HepG2 (cell line): Measurements from ENCODE around the gene UTP4. TPM values are rescaled to one million over a fixed set of nuclear protein-coding genes. Genes with fewer than 3 reads are reported as not detected.

Experiments
- ATAC-seq: fragments of 200-7000 bp; cut with Tn5 transposase; 3 replicates; pipeline ENCODE4 v1.9.1; 2020; ENCODE audit warnings: mild to moderate bottlenecking, moderate library complexity
- BruUV-seq: library from RNA; stranded (reverse); fragments of 400-500 nt; replicated peaks from 2 replicates; lab custom pipeline; 2021; lab: Mats Ljungman, UMichigan
- CTCF ChIA-PET: fragments of 300-600 bp; formaldehyde crosslinking; extraction: SDS; loops from one replicate; lab custom pipeline; 2021; ENCODE audit warnings: low total read pairs, inconsistent platforms, low intra/inter-chr PET ratio; lab: Yijun Ruan, JAX
- POLR2A ChIA-PET: fragments of 350-600 bp; sonication (Branson Sonifier 250); formaldehyde crosslinking; loops from one replicate; lab custom pipeline; 2020; ENCODE audit warnings: antibody characterized with exemption, inconsistent platforms; lab: Yijun Ruan, JAX
- DNase-seq: peaks from one replicate; pipeline ENCODE4 v3.0.0-alpha.2; 2015; ENCODE audit warnings: low spot score
- FAIRE-seq: peaks from 3 replicates; lab custom pipeline; 2011; peaks lifted over from hg19 to GRCh38; lab: Jason Lieb, UNC
- H2AFZ ChIP-seq: one replicate; pipeline ENCODE4 v1.6.1; 2011; ENCODE audit warnings: low read length, inconsistent platforms
- H3K27ac ChIP-seq: fragments of 300-600 bp; 3 replicates; pipeline ENCODE4 v1.8.0; 2011; ENCODE audit warnings: mixed run types, mild to moderate bottlenecking, mixed read lengths, low read length, inconsistent platforms; ENCODE audit not compliant: insufficient read depth; ENCODE audit errors: extremely low read length
- H3K27me3 ChIP-seq, 2 experiments: fragments of 200-600 bp in 1 of 2; 2 replicates in 1 of 2; 3 replicates in 1 of 2; pipeline versions ENCODE4 v1.6.0 to v1.8.0; 2011; ENCODE audit warnings: low read length in 2 of 2, mild to moderate bottlenecking in 2 of 2, moderate library complexity in 2 of 2, inconsistent platforms in 1 of 2; ENCODE audit not compliant: insufficient read depth in 2 of 2, control insufficient read depth in 1 of 2
- H3K36me3 ChIP-seq, 2 experiments: fragments of 200-600 bp in 1 of 2; replicated peaks in 1 of 2; 2 replicates in 1 of 2; 3 replicates in 1 of 2; pipeline versions ENCODE4 v1.5.1 to v1.8.0; 2011; ENCODE audit warnings: low read length in 2 of 2, inconsistent platforms in 1 of 2; ENCODE audit not compliant: insufficient read depth in 2 of 2, control insufficient read depth in 1 of 2
- H3K4me1 ChIP-seq: 2 replicates; pipeline ENCODE4 v1.5.1; 2012; ENCODE audit warnings: low read length, inconsistent platforms; ENCODE audit not compliant: insufficient read depth
- H3K4me2 ChIP-seq: 2 replicates; pipeline ENCODE4 v1.6.0; 2011; ENCODE audit warnings: low read depth, low read length, inconsistent platforms
- H3K4me3 ChIP-seq, 3 experiments: fragments of 200-600 bp in 1 of 3; sonication (generic), shearing (Covaris generic) in 1 of 3; replicated peaks in 1 of 3; 2 replicates each; pipeline ENCODE4 v1.5.1; 2011 to 2016; ENCODE audit warnings: low read length in 3 of 3, inconsistent platforms in 2 of 3, low read depth in 2 of 3, mild to moderate bottlenecking in 2 of 3, control low read depth in 1 of 3, mixed read lengths in 1 of 3; ENCODE audit not compliant: insufficient read depth in 1 of 3
- H3K79me2 ChIP-seq: one replicate; pipeline ENCODE4 v1.6.1; 2011; ENCODE audit warnings: low read length, inconsistent platforms; ENCODE audit not compliant: insufficient read depth
- H3K9ac ChIP-seq: 2 replicates; pipeline ENCODE4 v1.6.0; 2011; ENCODE audit warnings: mild to moderate bottlenecking, low read depth, low read length, inconsistent platforms; ENCODE audit not compliant: insufficient read depth
- H3K9me3 ChIP-seq: 2 replicates; pipeline ENCODE4 v1.5.1; 2012; ENCODE audit warnings: mild to moderate bottlenecking, low read length
- H4K20me1 ChIP-seq: 2 replicates; pipeline ENCODE4 v1.6.0; 2011; ENCODE audit warnings: inconsistent platforms, mild to moderate bottlenecking, low read length, moderate library complexity; ENCODE audit not compliant: insufficient read depth
- RELA ChIP-seq: sonication (generic); formaldehyde crosslinking; IDR thresholded peaks from 2 replicates; pipeline ENCODE4 v1.4.0; 2020; ENCODE audit warnings: missing genetic modification reagents
- RFX5 ChIP-seq: IDR thresholded peaks from 2 replicates; pipeline ENCODE4 v1.6.1; 2011; ENCODE audit warnings: low read depth, low read length, improper control_type of control experiment
- ZNF720 ChIP-seq: sonication (generic); formaldehyde crosslinking; IDR thresholded peaks from 2 replicates; pipeline ENCODE4 v1.4.0; 2020; ENCODE audit warnings: missing genetic modification reagents
- WGBS: methylation state at CpG from one replicate; pipeline ENCODE4 v1.1.6; 2017; ENCODE audit warnings: low lambda C conversion rate; 5-methylcytosine and 5-hydroxymethylcytosine counted together
- in situ Hi-C: cut with HindIII; loops from 2 replicates; pipeline ENCODE4 v1.10.0; 2017; ENCODE audit warnings: low pct_unique_long_range_greater_than_20kb; ENCODE audit not compliant: extremely low pct_ligation_motif_present
- intact Hi-C: fragments of 100-400 bp; cut with micrococcal nuclease; formaldehyde crosslinking; loops from one replicate; pipeline ENCODE4 v1.10.0; 2022; ENCODE audit not compliant: unreplicated experiment
- polyA plus RNA-seq, 8 experiments: library from polyadenylated mRNA; depleted of rRNA in 3 of 8; stranded (reverse) in 7 of 8; unstranded in 1 of 8; fragments of >200 nt; fragmentation: Illumina TruSeq in 4 of 8; extraction: Trizol in 4 of 8; gene quantifications; 2 replicates each; pipeline versions ENCODE4 v1.2.1 to v1.2.3, GENCODE V29; 2011 to 2016; ENCODE audit warnings: low read depth in 4 of 8, missing spikeins in 1 of 8, mixed read lengths in 1 of 8; ENCODE audit not compliant: insufficient read depth in 1 of 8
- total RNA-seq, 5 experiments: library from RNA; depleted of rRNA; stranded (reverse); fragments of >200 nt; fragmentation: Illumina TruSeq; extraction: Trizol; gene quantifications; 2 replicates each; pipeline ENCODE4 v1.2.3, GENCODE V29; 2016; ENCODE audit warnings: low read depth in 1 of 5
- TF ChIP-seq, protein P1 (sequence below): sonication (generic); formaldehyde crosslinking; IDR thresholded peaks from 2 replicates; pipeline ENCODE4 v1.4.0; 2020; ENCODE audit warnings: mild to moderate bottlenecking, missing genetic modification reagents, borderline replicate concordance
- TF ChIP-seq, protein P2 (sequence below): sonication (generic); formaldehyde crosslinking; IDR thresholded peaks from 2 replicates; pipeline ENCODE4 v1.5.0; 2020; ENCODE audit warnings: missing genetic modification reagents, mild to moderate bottlenecking, borderline replicate concordance

UTP4 gene
- total and polyA plus RNA-seq, 2 of the 13 experiments (the other 11 are each of a cell fraction or from before 2014, with no cell fraction given): 30.0 to 85.8 TPM

DNA sequence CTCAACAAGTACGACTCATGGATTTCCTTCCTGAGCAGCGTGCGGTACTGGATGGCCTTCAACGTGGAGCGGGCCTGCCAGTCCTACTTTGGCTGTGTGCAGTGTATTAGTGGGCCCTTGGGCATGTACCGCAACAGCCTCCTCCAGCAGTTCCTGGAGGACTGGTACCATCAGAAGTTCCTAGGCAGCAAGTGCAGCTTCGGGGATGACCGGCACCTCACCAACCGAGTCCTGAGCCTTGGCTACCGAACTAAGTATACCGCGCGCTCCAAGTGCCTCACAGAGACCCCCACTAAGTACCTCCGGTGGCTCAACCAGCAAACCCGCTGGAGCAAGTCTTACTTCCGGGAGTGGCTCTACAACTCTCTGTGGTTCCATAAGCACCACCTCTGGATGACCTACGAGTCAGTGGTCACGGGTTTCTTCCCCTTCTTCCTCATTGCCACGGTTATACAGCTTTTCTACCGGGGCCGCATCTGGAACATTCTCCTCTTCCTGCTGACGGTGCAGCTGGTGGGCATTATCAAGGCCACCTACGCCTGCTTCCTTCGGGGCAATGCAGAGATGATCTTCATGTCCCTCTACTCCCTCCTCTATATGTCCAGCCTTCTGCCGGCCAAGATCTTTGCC is 18.0 kb upstream of the UTP4 start:
- Histone ChIP-seq H3K27me3 (no peaks in the 10 kb centered on the region), H3K27ac (no peak overlapping the region), H3K4me1 (0 out of 2 replicates have a peak, but pooled peaks cover 5% of the 10 kb centered on the region), H3K4me3 (no peak overlapping the region), H2AFZ (no peak overlapping the region)
- CTCF ChIA-PET: no interaction called here
- FAIRE-seq: no peak
- no peak for DNase-seq
- no peak for TF ChIP-seq RFX5
- TF ChIP-seq, protein P1, sequence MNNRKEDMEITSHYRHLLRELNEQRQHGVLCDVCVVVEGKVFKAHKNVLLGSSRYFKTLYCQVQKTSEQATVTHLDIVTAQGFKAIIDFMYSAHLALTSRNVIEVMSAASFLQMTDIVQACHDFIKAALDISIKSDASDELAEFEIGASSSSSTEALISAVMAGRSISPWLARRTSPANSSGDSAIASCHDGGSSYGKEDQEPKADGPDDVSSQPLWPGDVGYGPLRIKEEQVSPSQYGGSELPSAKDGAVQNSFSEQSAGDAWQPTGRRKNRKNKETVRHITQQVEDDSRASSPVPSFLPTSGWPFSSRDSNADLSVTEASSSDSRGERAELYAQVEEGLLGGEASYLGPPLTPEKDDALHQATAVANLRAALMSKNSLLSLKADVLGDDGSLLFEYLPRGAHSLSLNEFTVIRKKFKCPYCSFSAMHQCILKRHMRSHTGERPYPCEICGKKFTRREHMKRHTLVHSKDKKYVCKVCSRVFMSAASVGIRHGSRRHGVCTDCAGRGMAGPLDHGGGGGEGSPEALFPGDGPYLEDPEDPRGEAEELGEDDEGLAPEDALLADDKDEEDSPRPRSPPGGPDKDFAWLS (CRISPR knock-in tag): no peak
- no peak for TF ChIP-seq RELA (CRISPR knock-in tag)
- no peak for TF ChIP-seq ZNF720 (CRISPR knock-in tag)
- TF ChIP-seq, protein P2, sequence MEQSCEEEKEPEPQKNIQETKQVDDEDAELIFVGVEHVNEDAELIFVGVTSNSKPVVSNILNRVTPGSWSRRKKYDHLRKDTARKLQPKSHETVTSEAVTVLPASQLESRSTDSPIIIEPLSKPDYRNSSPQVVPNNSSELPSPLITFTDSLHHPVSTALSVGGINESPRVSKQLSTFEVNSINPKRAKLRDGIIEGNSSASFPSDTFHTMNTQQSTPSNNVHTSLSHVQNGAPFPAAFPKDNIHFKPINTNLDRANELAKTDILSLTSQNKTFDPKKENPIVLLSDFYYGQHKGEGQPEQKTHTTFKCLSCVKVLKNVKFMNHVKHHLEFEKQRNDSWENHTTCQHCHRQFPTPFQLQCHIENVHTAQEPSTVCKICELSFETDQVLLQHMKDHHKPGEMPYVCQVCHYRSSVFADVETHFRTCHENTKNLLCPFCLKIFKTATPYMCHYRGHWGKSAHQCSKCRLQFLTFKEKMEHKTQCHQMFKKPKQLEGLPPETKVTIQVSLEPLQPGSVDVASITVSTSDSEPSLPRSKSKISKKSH (CRISPR knock-in tag): no peak
- TF ChIP-seq, all 625 proteins: peak for 0
- Histone ChIP-seq H3K9ac (no peak overlapping the region), H3K36me3 (peaks cover 9 to 26% of the 10 kb centered on the region in 2 experiments), H3K9me3 (no peaks in the 10 kb centered on the region), H4K20me1 (no peaks in the 10 kb centered on the region), H3K4me2 (no peak overlapping the region), H3K79me2 (no peaks in the 10 kb centered on the region)
- WGBS: 95% methylated on average over 23 of the region's 25 CpGs
- no TSS peak for BruUV-seq
- in situ Hi-C loops: loop anchor here (25.0 kb wide), 1 partner anchor 402 kb away; no protein-coding TSS in a partner anchor
- no peak for ATAC-seq
- POLR2A ChIA-PET: no interaction called here
- intact Hi-C loops: no loop called here
